GM23338 (cell line): ENCODE measurements around the gene ZNF536. TPM values are rescaled to one million over a fixed set of nuclear protein-coding genes. Genes with fewer than 3 reads are reported as not detected.

Experiments
- ATAC-seq: fragments of 200-7000 bp; cut with Tn5 transposase; 3 replicates; pipeline ENCODE4 v1.9.1; 2020
- DNase-seq: peaks from one replicate; pipeline ENCODE4 v3.0.0-alpha.2; 2015; ENCODE audit warnings: low spot score
- H2AFZ ChIP-seq: fragments of 200-600 bp; sonication (generic); 2 replicates; pipeline ENCODE4 v1.8.0; 2016; ENCODE audit warnings: antibody characterized with exemption, mild to moderate bottlenecking, moderate library complexity
- H3F3A ChIP-seq: fragments of 200-600 bp; sonication (generic); replicated peaks from 2 replicates; pipeline ENCODE4 v1.8.0; 2017; ENCODE audit warnings: antibody characterized with exemption, mixed run types, low read depth
- H3K27ac ChIP-seq: fragments of 200-600 bp; sonication (generic); 2 replicates; pipeline ENCODE4 v1.6.1; 2016; ENCODE audit warnings: low read depth
- H3K27me3 ChIP-seq: fragments of 200-600 bp; sonication (generic); 2 replicates; pipeline ENCODE4 v1.8.0; 2016; ENCODE audit warnings: mild to moderate bottlenecking, mixed run types, moderate library complexity; ENCODE audit not compliant: insufficient read depth
- H3K36me3 ChIP-seq: fragments of 200-600 bp; sonication (generic); 2 replicates; pipeline ENCODE4 v1.8.0; 2016; ENCODE audit warnings: mild to moderate bottlenecking; ENCODE audit not compliant: insufficient read depth
- H3K4me1 ChIP-seq: fragments of 200-600 bp; sonication (generic); 2 replicates; pipeline ENCODE4 v1.8.0; 2016; ENCODE audit warnings: mild to moderate bottlenecking, moderate library complexity; ENCODE audit not compliant: insufficient read depth
- H3K4me2 ChIP-seq: fragments of 200-600 bp; sonication (generic); 2 replicates; pipeline ENCODE4 v1.7.1; 2017; ENCODE audit warnings: mixed run types
- H3K4me3 ChIP-seq: fragments of 200-600 bp; sonication (generic); 2 replicates; pipeline ENCODE4 v1.6.1; 2016; ENCODE audit warnings: mixed run types
- H3K79me2 ChIP-seq: fragments of 200-600 bp; sonication (generic); replicated peaks from 2 replicates; pipeline ENCODE4 v1.8.0; 2017; ENCODE audit warnings: mild to moderate bottlenecking; ENCODE audit not compliant: insufficient read depth
- H3K9me2 ChIP-seq: fragments of 200-600 bp; sonication (generic); 2 replicates; pipeline ENCODE4 v1.8.0; 2017; ENCODE audit not compliant: insufficient read depth
- H4K20me1 ChIP-seq: fragments of 200-600 bp; sonication (generic); replicated peaks from 2 replicates; pipeline ENCODE4 v1.8.0; 2017; ENCODE audit warnings: mild to moderate bottlenecking; ENCODE audit not compliant: insufficient read depth
- H3K27ac Mint-ChIP-seq: 2 replicates; pipeline ENCODE4 v1.8.0; 2020; ENCODE audit warnings: inconsistent platforms, mild to moderate bottlenecking, moderate library complexity, mixed read lengths
- H3K27me3 Mint-ChIP-seq: 3 replicates; pipeline ENCODE4 v1.8.0; 2022; ENCODE audit warnings: low read depth, mild to moderate bottlenecking, moderate library complexity, mixed read lengths, inconsistent platforms; ENCODE audit not compliant: insufficient read depth, poor library complexity
- H3K36me3 Mint-ChIP-seq: 3 replicates; pipeline ENCODE4 v1.8.0; 2021; ENCODE audit warnings: low read depth, mild to moderate bottlenecking, inconsistent platforms, moderate library complexity, mixed read lengths
- H3K4me1 Mint-ChIP-seq: 3 replicates; pipeline ENCODE4 v1.8.0; 2020; ENCODE audit warnings: mild to moderate bottlenecking, inconsistent platforms, mixed read lengths
- H3K4me3 Mint-ChIP-seq: 3 replicates; pipeline ENCODE4 v1.8.0; 2021; ENCODE audit warnings: moderate library complexity, mild to moderate bottlenecking, inconsistent platforms, mixed read lengths
- H3K9me3 Mint-ChIP-seq: 3 replicates; pipeline ENCODE4 v1.8.0; 2020; ENCODE audit warnings: moderate library complexity, mild to moderate bottlenecking, inconsistent platforms, mixed read lengths
- CREB1 ChIP-seq: fragments of 250-450 bp; sonication (Bioruptor Pico); IDR thresholded peaks from 2 replicates; pipeline ENCODE4 v1.5.0; 2020; ENCODE audit warnings: low read depth, mild to moderate bottlenecking, moderate library complexity
- ETS1 ChIP-seq: IDR thresholded peaks from 2 replicates; pipeline ENCODE4 v1.6.1; 2016; ENCODE audit warnings: antibody characterized with exemption
- EZH2phosphoT487 ChIP-seq: fragments of 200-600 bp; sonication (generic); IDR thresholded peaks from one replicate; pipeline ENCODE4 v1.8.1; 2018; ENCODE audit warnings: antibody characterized with exemption; ENCODE audit not compliant: unreplicated experiment
- POLR2AphosphoS5 ChIP-seq: IDR thresholded peaks from 2 replicates; pipeline ENCODE4 v1.6.1; 2016; ENCODE audit warnings: antibody characterized with exemption, low read depth
- STAT1 ChIP-seq: IDR thresholded peaks from one replicate; pipeline ENCODE4 v1.6.1; 2016; ENCODE audit warnings: antibody characterized with exemption; ENCODE audit not compliant: unreplicated experiment
- ZNF331 ChIP-seq: fragments of 250-450 bp; sonication (Bioruptor Pico); IDR thresholded peaks from 2 replicates; pipeline ENCODE4 v1.5.0; 2020; ENCODE audit warnings: low read depth, mild to moderate bottlenecking, moderate library complexity
- polyA plus RNA-seq: library from polyadenylated mRNA; unstranded; fragments of >200 nt; fragmentation: Nextera tagmentation; extraction: Ambion mirVana; gene quantifications from 2 replicates; pipeline ENCODE4 v1.2.1, GENCODE V29; 2016
- total RNA-seq: library from RNA; depleted of rRNA; stranded (reverse); fragments of >200 nt; shearing (Covaris generic); gene quantifications from 2 replicates; pipeline ENCODE4 v1.2.3, GENCODE V29; 2014
- TF ChIP-seq, protein P1 (sequence below): fragments of 250-450 bp; sonication (Bioruptor Pico); IDR thresholded peaks from 2 replicates; pipeline ENCODE4 v1.5.0; 2020; ENCODE audit warnings: mild to moderate bottlenecking, moderate library complexity
- TF ChIP-seq, protein P2 (sequence below): IDR thresholded peaks from one replicate; pipeline ENCODE4 v1.6.1; 2018; ENCODE audit warnings: antibody characterized with exemption; ENCODE audit not compliant: unreplicated experiment

The ZNF536 gene
- total and polyA plus RNA-seq, 2 experiments from 2014 or later: 0.07 TPM; not detected in 1

- H3K4me3 ChIP-seq: no peak overlapping the region
Measured at GRCh38 chr19:30481823-30482222, 109.6 kb downstream of the ZNF536 start.

GRCh38 chr19:30482956-30483355 is 110.8 kb downstream of the ZNF536 start:
- H3K36me3 ChIP-seq: no peaks in the 10 kb centered on the region
- no peak overlapping the region for H3K27ac Mint-ChIP-seq
- peaks cover 6% of the 10 kb centered on the region; the same call in 2 of the 3 replicates for H3K9me3 Mint-ChIP-seq
- 0 out of 3 replicates have a peak, but pooled peaks cover 4% of the 10 kb centered on the region for H3K4me1 Mint-ChIP-seq
- H3K4me2 ChIP-seq: no peak overlapping the region
- H3K9me2 ChIP-seq: 0 out of 2 replicates have a peak, but pooled peaks cover 3% of the 10 kb centered on the region
- no peaks in the 10 kb centered on the region for H3F3A ChIP-seq
- H3K79me2 ChIP-seq: no peaks in the 10 kb centered on the region
- H3K36me3 Mint-ChIP-seq: peaks cover 2% of the 10 kb centered on the region; the same call in 1 of the 3 replicates
- no peaks in the 10 kb centered on the region for H4K20me1 ChIP-seq
- ATAC-seq (no peak), DNase-seq (no peak)
- no peaks in the 10 kb centered on the region for H3K27me3 ChIP-seq
- peaks cover 9% of the 10 kb centered on the region for H3K27me3 Mint-ChIP-seq
- no peak overlapping the region for H3K27ac ChIP-seq
- TF ChIP-seq STAT1 (no peak), ETS1 (no peak), POLR2AphosphoS5 (no peak), ZNF331 (CRISPR knock-in tag) (no peak)
- TF ChIP-seq, protein P1, sequence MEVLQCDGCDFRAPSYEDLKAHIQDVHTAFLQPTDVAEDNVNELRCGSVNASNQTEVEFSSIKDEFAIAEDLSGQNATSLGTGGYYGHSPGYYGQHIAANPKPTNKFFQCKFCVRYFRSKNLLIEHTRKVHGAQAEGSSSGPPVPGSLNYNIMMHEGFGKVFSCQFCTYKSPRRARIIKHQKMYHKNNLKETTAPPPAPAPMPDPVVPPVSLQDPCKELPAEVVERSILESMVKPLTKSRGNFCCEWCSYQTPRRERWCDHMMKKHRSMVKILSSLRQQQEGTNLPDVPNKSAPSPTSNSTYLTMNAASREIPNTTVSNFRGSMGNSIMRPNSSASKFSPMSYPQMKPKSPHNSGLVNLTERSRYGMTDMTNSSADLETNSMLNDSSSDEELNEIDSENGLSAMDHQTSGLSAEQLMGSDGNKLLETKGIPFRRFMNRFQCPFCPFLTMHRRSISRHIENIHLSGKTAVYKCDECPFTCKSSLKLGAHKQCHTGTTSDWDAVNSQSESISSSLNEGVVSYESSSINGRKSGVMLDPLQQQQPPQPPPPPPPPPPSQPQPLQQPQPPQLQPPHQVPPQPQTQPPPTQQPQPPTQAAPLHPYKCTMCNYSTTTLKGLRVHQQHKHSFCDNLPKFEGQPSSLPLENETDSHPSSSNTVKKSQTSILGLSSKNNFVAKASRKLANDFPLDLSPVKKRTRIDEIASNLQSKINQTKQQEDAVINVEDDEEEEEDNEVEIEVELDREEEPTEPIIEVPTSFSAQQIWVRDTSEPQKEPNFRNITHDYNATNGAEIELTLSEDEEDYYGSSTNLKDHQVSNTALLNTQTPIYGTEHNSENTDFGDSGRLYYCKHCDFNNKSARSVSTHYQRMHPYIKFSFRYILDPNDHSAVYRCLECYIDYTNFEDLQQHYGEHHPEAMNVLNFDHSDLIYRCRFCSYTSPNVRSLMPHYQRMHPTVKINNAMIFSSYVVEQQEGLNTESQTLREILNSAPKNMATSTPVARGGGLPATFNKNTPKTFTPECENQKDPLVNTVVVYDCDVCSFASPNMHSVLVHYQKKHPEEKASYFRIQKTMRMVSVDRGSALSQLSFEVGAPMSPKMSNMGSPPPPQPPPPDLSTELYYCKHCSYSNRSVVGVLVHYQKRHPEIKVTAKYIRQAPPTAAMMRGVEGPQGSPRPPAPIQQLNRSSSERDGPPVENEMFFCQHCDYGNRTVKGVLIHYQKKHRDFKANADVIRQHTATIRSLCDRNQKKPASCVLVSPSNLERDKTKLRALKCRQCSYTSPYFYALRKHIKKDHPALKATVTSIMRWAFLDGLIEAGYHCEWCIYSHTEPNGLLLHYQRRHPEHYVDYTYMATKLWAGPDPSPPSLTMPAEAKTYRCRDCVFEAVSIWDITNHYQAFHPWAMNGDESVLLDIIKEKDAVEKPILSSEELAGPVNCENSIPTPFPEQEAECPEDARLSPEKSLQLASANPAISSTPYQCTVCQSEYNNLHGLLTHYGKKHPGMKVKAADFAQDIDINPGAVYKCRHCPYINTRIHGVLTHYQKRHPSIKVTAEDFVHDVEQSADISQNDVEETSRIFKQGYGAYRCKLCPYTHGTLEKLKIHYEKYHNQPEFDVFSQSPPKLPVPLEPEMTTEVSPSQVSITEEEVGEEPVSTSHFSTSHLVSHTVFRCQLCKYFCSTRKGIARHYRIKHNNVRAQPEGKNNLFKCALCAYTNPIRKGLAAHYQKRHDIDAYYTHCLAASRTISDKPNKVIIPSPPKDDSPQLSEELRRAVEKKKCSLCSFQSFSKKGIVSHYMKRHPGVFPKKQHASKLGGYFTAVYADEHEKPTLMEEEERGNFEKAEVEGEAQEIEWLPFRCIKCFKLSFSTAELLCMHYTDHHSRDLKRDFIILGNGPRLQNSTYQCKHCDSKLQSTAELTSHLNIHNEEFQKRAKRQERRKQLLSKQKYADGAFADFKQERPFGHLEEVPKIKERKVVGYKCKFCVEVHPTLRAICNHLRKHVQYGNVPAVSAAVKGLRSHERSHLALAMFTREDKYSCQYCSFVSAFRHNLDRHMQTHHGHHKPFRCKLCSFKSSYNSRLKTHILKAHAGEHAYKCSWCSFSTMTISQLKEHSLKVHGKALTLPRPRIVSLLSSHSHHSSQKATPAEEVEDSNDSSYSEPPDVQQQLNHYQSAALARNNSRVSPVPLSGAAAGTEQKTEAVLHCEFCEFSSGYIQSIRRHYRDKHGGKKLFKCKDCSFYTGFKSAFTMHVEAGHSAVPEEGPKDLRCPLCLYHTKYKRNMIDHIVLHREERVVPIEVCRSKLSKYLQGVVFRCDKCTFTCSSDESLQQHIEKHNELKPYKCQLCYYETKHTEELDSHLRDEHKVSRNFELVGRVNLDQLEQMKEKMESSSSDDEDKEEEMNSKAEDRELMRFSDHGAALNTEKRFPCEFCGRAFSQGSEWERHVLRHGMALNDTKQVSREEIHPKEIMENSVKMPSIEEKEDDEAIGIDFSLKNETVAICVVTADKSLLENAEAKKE (CRISPR knock-in tag): no peak
- no peaks in the 10 kb centered on the region for H3K4me1 ChIP-seq
- no peak overlapping the region for H3K4me3 ChIP-seq
- no peak overlapping the region for H3K4me3 Mint-ChIP-seq
- no peak overlapping the region for H2AFZ ChIP-seq

More at GRCh38 chr19:30481823-30482222, 109.6 kb downstream of the ZNF536 start:
- Mint-ChIP-seq H3K27ac (no peak overlapping the region), H3K4me1 (0 out of 3 replicates have a peak, but pooled peaks cover 4% of the 10 kb centered on the region), H3K27me3 (peaks cover 9% of the 10 kb centered on the region), H3K9me3 (peaks cover 6% of the 10 kb centered on the region; the same call in 2 of the 3 replicates), H3K36me3 (peaks cover 2% of the 10 kb centered on the region; the same call in 1 of the 3 replicates), H3K4me3 (no peak overlapping the region)
- H3K79me2 ChIP-seq: no peaks in the 10 kb centered on the region
- no peaks in the 10 kb centered on the region for H3K27me3 ChIP-seq
- ATAC-seq: no peak
- DNase-seq: no peak
- no peak overlapping the region for H3K4me2 ChIP-seq
- H3K36me3 ChIP-seq: no peaks in the 10 kb centered on the region
- H2AFZ ChIP-seq: no peak overlapping the region
- no peaks in the 10 kb centered on the region for H3K4me1 ChIP-seq
- no peaks in the 10 kb centered on the region for H3F3A ChIP-seq
- H4K20me1 ChIP-seq: no peaks in the 10 kb centered on the region
- 0 out of 2 replicates have a peak, but pooled peaks cover 3% of the 10 kb centered on the region for H3K9me2 ChIP-seq
- TF ChIP-seq, protein P2, sequence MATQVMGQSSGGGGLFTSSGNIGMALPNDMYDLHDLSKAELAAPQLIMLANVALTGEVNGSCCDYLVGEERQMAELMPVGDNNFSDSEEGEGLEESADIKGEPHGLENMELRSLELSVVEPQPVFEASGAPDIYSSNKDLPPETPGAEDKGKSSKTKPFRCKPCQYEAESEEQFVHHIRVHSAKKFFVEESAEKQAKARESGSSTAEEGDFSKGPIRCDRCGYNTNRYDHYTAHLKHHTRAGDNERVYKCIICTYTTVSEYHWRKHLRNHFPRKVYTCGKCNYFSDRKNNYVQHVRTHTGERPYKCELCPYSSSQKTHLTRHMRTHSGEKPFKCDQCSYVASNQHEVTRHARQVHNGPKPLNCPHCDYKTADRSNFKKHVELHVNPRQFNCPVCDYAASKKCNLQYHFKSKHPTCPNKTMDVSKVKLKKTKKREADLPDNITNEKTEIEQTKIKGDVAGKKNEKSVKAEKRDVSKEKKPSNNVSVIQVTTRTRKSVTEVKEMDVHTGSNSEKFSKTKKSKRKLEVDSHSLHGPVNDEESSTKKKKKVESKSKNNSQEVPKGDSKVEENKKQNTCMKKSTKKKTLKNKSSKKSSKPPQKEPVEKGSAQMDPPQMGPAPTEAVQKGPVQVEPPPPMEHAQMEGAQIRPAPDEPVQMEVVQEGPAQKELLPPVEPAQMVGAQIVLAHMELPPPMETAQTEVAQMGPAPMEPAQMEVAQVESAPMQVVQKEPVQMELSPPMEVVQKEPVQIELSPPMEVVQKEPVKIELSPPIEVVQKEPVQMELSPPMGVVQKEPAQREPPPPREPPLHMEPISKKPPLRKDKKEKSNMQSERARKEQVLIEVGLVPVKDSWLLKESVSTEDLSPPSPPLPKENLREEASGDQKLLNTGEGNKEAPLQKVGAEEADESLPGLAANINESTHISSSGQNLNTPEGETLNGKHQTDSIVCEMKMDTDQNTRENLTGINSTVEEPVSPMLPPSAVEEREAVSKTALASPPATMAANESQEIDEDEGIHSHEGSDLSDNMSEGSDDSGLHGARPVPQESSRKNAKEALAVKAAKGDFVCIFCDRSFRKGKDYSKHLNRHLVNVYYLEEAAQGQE: no peak
- TF ChIP-seq POLR2AphosphoS5 (no peak), EZH2phosphoT487 (no peak), ZNF331 (CRISPR knock-in tag) (no peak), CREB1 (CRISPR knock-in tag) (no peak)
- no peak overlapping the region for H3K27ac ChIP-seq
